IMR-90 (cell line): ENCODE results near the gene ITGB4. TPM values are rescaled to one million over a fixed set of nuclear protein-coding genes. Genes with fewer than 3 reads are reported as not detected.

Experiments
- ATAC-seq: fragments of 200-7000 bp; cut with Tn5 transposase; 2 replicates; pipeline ENCODE4 v1.9.1; 2020; ENCODE audit warnings: low read depth, mild to moderate bottlenecking, moderate library complexity
- BruUV-seq: library from RNA; stranded (reverse); fragments of 400-500 nt; replicated peaks from 2 replicates; lab custom pipeline; 2021; lab: Mats Ljungman, UMichigan
- CTCF ChIA-PET: fragments of 300-600 bp; formaldehyde crosslinking; extraction: SDS; loops from one replicate; lab custom pipeline; 2021; ENCODE audit warnings: antibody characterized with exemption; lab: Yijun Ruan, JAX
- POLR2A ChIA-PET: fragments of 300-600 bp; sonication (Branson Sonifier 250); formaldehyde crosslinking; loops from one replicate; lab custom pipeline; 2022; ENCODE audit warnings: antibody characterized with exemption; ENCODE audit not compliant: unreplicated experiment; lab: Charles Lee
- DNase-seq: peaks from one replicate; pipeline ENCODE4 v3.0.0; 2013
- H2AFZ ChIP-seq: replicated peaks from 2 replicates; pipeline ENCODE3; 2013; ENCODE audit warnings: low read length, mild to moderate bottlenecking; ENCODE audit not compliant: poor library complexity
- H2AK5ac ChIP-seq: 2 replicates; pipeline ENCODE4 v1.6.1; 2013; ENCODE audit warnings: low read depth, low read length, inconsistent platforms
- H2AK9ac ChIP-seq: replicated peaks from 2 replicates; pipeline ENCODE3; 2013; ENCODE audit warnings: mild to moderate bottlenecking, low read depth, low read length, moderate library complexity; ENCODE audit not compliant: poor library complexity
- H2BK120ac ChIP-seq: 2 replicates; pipeline ENCODE4 v1.6.1; 2013; ENCODE audit warnings: low read depth, low read length, inconsistent platforms
- H2BK15ac ChIP-seq: 3 replicates; pipeline ENCODE4 v1.6.1; 2013; ENCODE audit warnings: low read depth, low read length, inconsistent platforms
- H2BK20ac ChIP-seq: 2 replicates; pipeline ENCODE4 v1.6.1; 2013; ENCODE audit warnings: low read depth, mild to moderate bottlenecking, inconsistent platforms, low read length, moderate library complexity
- H2BK5ac ChIP-seq: 2 replicates; pipeline ENCODE4 v1.6.1; 2013; ENCODE audit warnings: mild to moderate bottlenecking, low read depth, low read length, inconsistent platforms; ENCODE audit not compliant: poor library complexity, severe bottlenecking
- H3K14ac ChIP-seq: replicated peaks from 2 replicates; pipeline ENCODE4 v1.6.1; 2013; ENCODE audit warnings: low read depth, low read length, inconsistent platforms
- H3K18ac ChIP-seq: 2 replicates; pipeline ENCODE4 v1.6.1; 2013; ENCODE audit warnings: low read depth, low read length, control low read depth
- H3K23ac ChIP-seq: 2 replicates; pipeline ENCODE4 v1.6.1; 2013; ENCODE audit warnings: low read depth, low read length, inconsistent platforms
- H3K27ac ChIP-seq: 2 replicates; pipeline ENCODE4 v1.5.1; 2013; ENCODE audit warnings: mild to moderate bottlenecking, control low read depth, low read length; ENCODE audit not compliant: insufficient read depth
- H3K27me3 ChIP-seq: 2 replicates; pipeline ENCODE4 v1.6.1; 2013; ENCODE audit warnings: low read length; ENCODE audit not compliant: control insufficient read depth, insufficient read depth
- H3K36me3 ChIP-seq: 2 replicates; pipeline ENCODE4 v1.6.1; 2013; ENCODE audit warnings: low read length, mixed read lengths; ENCODE audit not compliant: control insufficient read depth, insufficient read depth
- H3K4ac ChIP-seq: 2 replicates; pipeline ENCODE4 v1.6.1; 2013; ENCODE audit warnings: low read depth, low read length, inconsistent platforms
- H3K4me1 ChIP-seq: 2 replicates; pipeline ENCODE4 v1.6.1; 2013; ENCODE audit warnings: low read length, mixed read lengths; ENCODE audit not compliant: control insufficient read depth, insufficient read depth
- H3K4me2 ChIP-seq: 2 replicates; pipeline ENCODE4 v1.6.1; 2013; ENCODE audit warnings: low read depth, mild to moderate bottlenecking, control low read depth, low read length, moderate library complexity
- H3K4me3 ChIP-seq: 2 replicates; pipeline ENCODE4 v1.5.1; 2013; ENCODE audit warnings: low read depth, mild to moderate bottlenecking, control low read depth, low read length, moderate library complexity; ENCODE audit not compliant: insufficient read depth
- H3K56ac ChIP-seq: 2 replicates; pipeline ENCODE4 v1.6.1; 2013; ENCODE audit warnings: low read length, inconsistent platforms; ENCODE audit not compliant: insufficient read depth; ENCODE audit errors: extremely low read depth
- H3K79me1 ChIP-seq, 2 experiments: 2 replicates each; pipeline ENCODE4 v1.6.1; 2013; ENCODE audit warnings: low read length in 2 of 2, inconsistent platforms in 1 of 2, low read depth in 1 of 2
- H3K9ac ChIP-seq: 2 replicates; pipeline ENCODE4 v1.6.1; 2013; ENCODE audit warnings: low read depth, low read length, control low read depth
- H3K9me1 ChIP-seq: 2 replicates; pipeline ENCODE4 v1.6.1; 2013; ENCODE audit warnings: low read length, inconsistent platforms; ENCODE audit not compliant: insufficient read depth
- H3K9me3 ChIP-seq: 2 replicates; pipeline ENCODE4 v1.6.1; 2013; ENCODE audit warnings: low read length; ENCODE audit not compliant: control insufficient read depth, insufficient read depth
- H4K20me1 ChIP-seq: 2 replicates; pipeline ENCODE4 v1.6.1; 2013; ENCODE audit warnings: low read length, inconsistent platforms; ENCODE audit not compliant: insufficient read depth
- H4K5ac ChIP-seq: 2 replicates; pipeline ENCODE4 v1.6.1; 2013; ENCODE audit warnings: mild to moderate bottlenecking, low read depth, low read length, control low read depth
- H4K8ac ChIP-seq, 2 experiments: 2 replicates each; pipeline ENCODE4 v1.6.1; 2013; ENCODE audit warnings: low read depth in 2 of 2, low read length in 2 of 2, control low read depth in 1 of 2, inconsistent platforms in 1 of 2
- H4K91ac ChIP-seq: 2 replicates; pipeline ENCODE4 v1.6.1; 2013; ENCODE audit warnings: low read depth, low read length, inconsistent platforms; ENCODE audit not compliant: insufficient read depth
- BHLHE40 ChIP-seq: fragments of 150-350 bp; IDR thresholded peaks from 2 replicates; pipeline ENCODE4 v1.6.1; 2016; ENCODE audit warnings: mild to moderate bottlenecking, low read depth, low read length
- FOS ChIP-seq: fragments of 150-350 bp; IDR thresholded peaks from 2 replicates; pipeline ENCODE4 v1.6.1; 2016; ENCODE audit warnings: low read depth, low read length
- MXI1 ChIP-seq: IDR thresholded peaks from 2 replicates; pipeline ENCODE4 v1.6.1; 2012; ENCODE audit warnings: low read depth, mild to moderate bottlenecking, low read length, moderate library complexity, borderline replicate concordance
- POLR2A ChIP-seq: IDR thresholded peaks from 2 replicates; pipeline ENCODE4 v1.6.1; 2012; ENCODE audit warnings: mild to moderate bottlenecking, low read depth, low read length
- RAD21 ChIP-seq: IDR thresholded peaks from 2 replicates; pipeline ENCODE4 v1.6.1; 2012; ENCODE audit warnings: low read length, improper control_type of control experiment
- RCOR1 ChIP-seq: IDR thresholded peaks from 2 replicates; pipeline ENCODE4 v1.6.1; 2012; ENCODE audit warnings: mild to moderate bottlenecking, low read length, improper control_type of control experiment; ENCODE audit not compliant: insufficient replicate concordance
- USF2 ChIP-seq: fragments of 150-350 bp; IDR thresholded peaks from 2 replicates; pipeline ENCODE4 v1.6.1; 2017; ENCODE audit warnings: mild to moderate bottlenecking, antibody characterized with exemption, low read length, low read depth
- WGBS, 2 experiments: methylation state at CpG; one replicate each; pipeline versions ENCODE4 v1.1.5 to v1.1.7; 2013; ENCODE audit warnings: missing lambda C conversion rate in 2 of 2; ENCODE audit not compliant: insufficient read length in 1 of 2; ENCODE audit errors: extremely low coverage in 2 of 2; 5-methylcytosine and 5-hydroxymethylcytosine counted together
- dilution Hi-C: fragments of 300-500 bp; cut with HindIII; formaldehyde crosslinking; loops from one replicate; pipeline ENCODE4 v1.14.3; 2018; ENCODE audit warnings: low sequenced_read_pairs; ENCODE audit not compliant: unreplicated experiment
- in situ Hi-C: fragments of 300-500 bp; cut with MboI; formaldehyde crosslinking; loops from 3 replicates; pipeline ENCODE4 v1.14.3; 2019; ENCODE audit warnings: low sequenced_read_pairs, inconsistent platforms, mixed read lengths
- intact Hi-C: fragments of 100-400 bp; cut with micrococcal nuclease; formaldehyde crosslinking; loops from 2 replicates; pipeline ENCODE4 v1.10.0; 2022
- polyA plus RNA-seq, 3 experiments: library from polyadenylated mRNA; depleted of rRNA; stranded (reverse); fragments of >200 nt; gene quantifications; 2 replicates each; pipeline ENCODE4 v1.2.3, GENCODE V29; 2012; ENCODE audit warnings: low replicate concordance in 1 of 3
- total RNA-seq: library from RNA; depleted of rRNA; stranded (reverse); fragments of >200 nt; gene quantifications from 2 replicates; pipeline ENCODE4 v1.2.3, GENCODE V29; 2012

ITGB4 gene
- total and polyA plus RNA-seq, 2 of the 4 experiments (the other 2 are of a cell fraction), result under 0.01 to 0.27 TPM

GRCh38 chr17:75784473-75785015 is 63.3 kb downstream of the ITGB4 start, which contains the start of gene UNK:
Gene UNK (plus strand): TSS chr17:75784806. CDS start chr17:75784881, 75 bp downstream.
- peak within 1 kb of the TSS; percentile 96 for H2BK5ac ChIP-seq
- dilution Hi-C loops (no loop called here), intact Hi-C loops (loop anchor here (5.0 to 10.0 kb wide), 2 partner anchors 43 to 90 kb away; partner anchors contain the start of gene TRIM47), in situ Hi-C loops (no loop called here)
- peak within 1 kb of the TSS; percentile 97 for H3K27ac ChIP-seq
- DNase-seq (peak; percentile 100), ATAC-seq (peak; percentile 81)
- ChIA-PET POLR2A (no interaction called here), CTCF (interaction anchor here (1.8 kb wide), 1 partner anchor 45 kb away, joined by 4 read pairs; no protein-coding TSS in a partner anchor)
- peak within 1 kb of the TSS; percentile 100 for H4K91ac ChIP-seq
- H3K27me3 ChIP-seq, result no peaks in the 10 kb centered on the region
- H3K36me3 ChIP-seq, result no peaks in the 10 kb centered on the region
- peak within 1 kb of the TSS; percentile 100 for H3K23ac ChIP-seq
- peaks cover 16 to 36% of the 10 kb centered on the region in 2 experiments for H3K79me1 ChIP-seq
- H4K20me1 ChIP-seq, result peaks cover under 1% of the 10 kb centered on the region
- peak within 1 kb of the TSS; percentile 88 for H2BK15ac ChIP-seq
- peaks cover 16% of the 10 kb centered on the region for H3K4me1 ChIP-seq
- BruUV-seq, result no TSS peak
- 0% methylated on average over 16 of the region's 45 CpGs; no CpG with 5 or more reads in 1 of the 2 experiments for WGBS, 2 experiments
- H2AK5ac ChIP-seq, result peak within 1 kb of the TSS; percentile 96
- H3K9me1 ChIP-seq, result peaks cover 12% of the 10 kb centered on the region
- H3K9ac ChIP-seq, result peak within 1 kb of the TSS; percentile 86
- no peaks in the 10 kb centered on the region for H3K9me3 ChIP-seq
- H3K56ac ChIP-seq, result peak within 1 kb of the TSS; percentile 99
- H2BK120ac ChIP-seq, result peak within 1 kb of the TSS; percentile 95
- peak within 1 kb of the TSS; percentile 96 for H3K18ac ChIP-seq
- peak within 1 kb of the TSS; percentile 99 for H4K5ac ChIP-seq
- peak within 1 kb of the TSS; percentile 58 for H2BK20ac ChIP-seq
- peak within 1 kb of the TSS; percentile 98 for H2AFZ ChIP-seq
- peak within 1 kb of the TSS; percentile 54 for H3K4me3 ChIP-seq
- peak within 1 kb of the TSS; percentile 99 for H2AK9ac ChIP-seq
- peak within 1 kb of the TSS; percentile 99 to 100 for H4K8ac ChIP-seq
- H3K14ac ChIP-seq, result peak within 1 kb of the TSS; percentile 100
- TF ChIP-seq RCOR1, result no peak
- TF ChIP-seq RAD21, result no peak
- TF ChIP-seq BHLHE40, result peak; percentile 59; the same call in 1 of the 2 replicates
- no peak; the same call in 1 of the 2 replicates for TF ChIP-seq USF2
- no peak for TF ChIP-seq MXI1
- peak; percentile 79 for TF ChIP-seq POLR2A
- TF ChIP-seq FOS, result peak; percentile 84; the same call in 1 of the 2 replicates
- H3K4ac ChIP-seq, result peak within 1 kb of the TSS; percentile 100
- peak within 1 kb of the TSS; percentile 93 for H3K4me2 ChIP-seq
